SU-DHL-6 (cell line): ENCODE measurements around the gene PTPRE.

Experiments
- EZH2phosphoT487 ChIP-seq: fragments of 200-600 bp; sonication (generic), shearing (Covaris generic); conservative IDR thresholded peaks from 2 replicates; pipeline ENCODE4 v1.6.1; 2018; ENCODE audit warnings: mild to moderate bottlenecking, antibody characterized with exemption, low read length, moderate library complexity, mixed read lengths
- TF ChIP-seq, protein P1 (sequence below): fragments of 200-600 bp; sonication (generic); IDR thresholded peaks from one replicate; pipeline ENCODE4 v1.5.1; 2017; ENCODE audit warnings: antibody characterized with exemption, mild to moderate bottlenecking, low read length, moderate library complexity; ENCODE audit not compliant: insufficient read depth, poor library complexity, severe bottlenecking

DNA sequence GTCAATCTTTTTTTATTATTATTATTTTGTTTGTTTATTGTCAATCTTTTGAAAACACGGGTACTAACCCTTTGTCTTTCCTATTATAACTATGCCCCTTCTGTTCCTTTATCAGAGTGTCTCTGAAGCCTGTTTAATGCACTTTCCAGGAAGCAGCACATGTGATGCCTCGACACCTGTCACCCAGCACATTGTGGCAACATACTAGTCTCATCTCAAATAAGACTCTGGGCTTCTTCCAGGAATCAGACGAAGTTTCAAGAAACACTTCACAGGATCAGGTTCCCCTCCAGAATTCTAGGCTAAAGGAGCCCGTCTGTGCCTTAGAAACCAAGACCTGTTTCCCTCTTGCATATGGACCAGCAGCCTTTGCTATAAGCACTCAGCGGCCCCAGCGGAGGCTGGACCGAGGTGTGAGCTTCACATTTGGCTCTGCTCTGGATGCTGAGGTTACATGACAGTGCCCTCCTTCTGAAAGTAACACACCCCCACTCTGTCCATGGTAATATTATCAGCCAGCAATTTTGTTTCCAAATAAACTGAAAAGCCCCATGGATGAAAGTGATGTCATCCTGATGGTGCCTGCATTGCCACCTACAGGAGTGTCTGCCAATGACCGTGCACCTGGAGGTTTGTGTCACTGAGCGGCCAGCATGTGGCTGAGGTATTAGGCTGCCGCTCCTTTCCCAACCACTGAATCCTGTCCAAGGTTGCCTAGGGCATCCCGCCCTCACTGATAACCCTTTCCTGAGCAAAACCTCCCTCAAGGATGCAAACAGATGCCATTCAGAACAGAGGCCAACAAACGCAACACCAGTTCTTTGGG lies 181.2 kb downstream of the PTPRE start:
- TF ChIP-seq, protein P1, sequence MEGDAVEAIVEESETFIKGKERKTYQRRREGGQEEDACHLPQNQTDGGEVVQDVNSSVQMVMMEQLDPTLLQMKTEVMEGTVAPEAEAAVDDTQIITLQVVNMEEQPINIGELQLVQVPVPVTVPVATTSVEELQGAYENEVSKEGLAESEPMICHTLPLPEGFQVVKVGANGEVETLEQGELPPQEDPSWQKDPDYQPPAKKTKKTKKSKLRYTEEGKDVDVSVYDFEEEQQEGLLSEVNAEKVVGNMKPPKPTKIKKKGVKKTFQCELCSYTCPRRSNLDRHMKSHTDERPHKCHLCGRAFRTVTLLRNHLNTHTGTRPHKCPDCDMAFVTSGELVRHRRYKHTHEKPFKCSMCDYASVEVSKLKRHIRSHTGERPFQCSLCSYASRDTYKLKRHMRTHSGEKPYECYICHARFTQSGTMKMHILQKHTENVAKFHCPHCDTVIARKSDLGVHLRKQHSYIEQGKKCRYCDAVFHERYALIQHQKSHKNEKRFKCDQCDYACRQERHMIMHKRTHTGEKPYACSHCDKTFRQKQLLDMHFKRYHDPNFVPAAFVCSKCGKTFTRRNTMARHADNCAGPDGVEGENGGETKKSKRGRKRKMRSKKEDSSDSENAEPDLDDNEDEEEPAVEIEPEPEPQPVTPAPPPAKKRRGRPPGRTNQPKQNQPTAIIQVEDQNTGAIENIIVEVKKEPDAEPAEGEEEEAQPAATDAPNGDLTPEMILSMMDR, result no peak
- TF ChIP-seq EZH2phosphoT487, result no peak
